ENCODE data around the gene MYO1E.

DNA sequence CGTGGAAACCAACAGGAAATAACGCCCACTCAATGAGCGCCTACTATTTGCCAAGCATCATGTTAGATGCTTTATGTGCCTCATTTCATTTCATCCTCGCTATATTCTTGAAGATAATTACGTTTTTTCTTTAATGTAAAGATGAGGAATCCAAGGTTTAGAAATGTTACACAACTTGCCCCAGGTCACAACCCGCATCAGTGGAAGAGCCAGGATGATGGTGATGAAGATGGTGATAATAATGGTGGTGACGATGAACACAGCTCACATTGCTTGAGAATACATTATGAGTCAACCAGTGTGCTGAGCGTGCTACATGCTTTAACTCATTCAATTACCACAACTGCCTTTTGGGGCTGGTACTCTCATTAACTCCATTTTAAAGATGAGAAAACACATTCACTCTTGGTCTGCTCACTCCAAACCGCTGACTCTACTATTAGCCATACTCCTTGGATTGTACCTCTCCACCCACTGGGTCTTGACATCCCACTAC, 21.5 kb upstream of the MYO1E start:
- no peak for TF ChIP-seq CTCF (IDR thresholded peaks at IDR 0.05; ENCODE audit: poor library complexity, severe bottlenecking)
- no peak for TF ChIP-seq POLR2AphosphoS5 (IDR thresholded peaks at IDR 0.05)
- TF ChIP-seq EZH2 (IDR thresholded peaks at IDR 0.05; ENCODE audit: borderline replicate concordance, insufficient read depth, low read length, poor library complexity, severe bottlenecking): no peak
- no peak for TF ChIP-seq SMC3 (conservative IDR thresholded peaks at IDR 0.05; ENCODE audit: poor library complexity)
- TF ChIP-seq EP300 (conservative IDR thresholded peaks at IDR 0.05; ENCODE audit: poor library complexity, severe bottlenecking): no peak
- no peak for TF ChIP-seq RAD21 (conservative IDR thresholded peaks at IDR 0.05)
